GM21723 (cell line): ENCODE data around the gene EPB41L4A.
"Not testable (repeated sequence)": the region's sequence is repeated elsewhere in the genome, so short reads cannot be mapped to it uniquely, and the experiment has no call there.

ENCODE experiments used
- ATAC-seq: cut with Tn5 transposase; IDR thresholded peaks from one replicate; pipeline ENCODE4 v1.9.1; 2021; ENCODE audit warnings: mild to moderate bottlenecking, moderate library complexity; ENCODE audit not compliant: unreplicated experiment

The EPB41L4A gene

GRCh38 chr5:112219000-112219399, 200.1 kb downstream of the EPB41L4A start:
- no peak for ATAC-seq

GRCh38 chr5:112217843-112218579, 201.1 kb downstream of the EPB41L4A start:
- ATAC-seq = no peak

GRCh38 chr5:112216140-112216539, 202.9 kb downstream of the EPB41L4A start:
- ATAC-seq = no peak

GRCh38 chr5:112210430-112211005, 208.6 kb downstream of the EPB41L4A start:
- no peak for ATAC-seq

GRCh38 chr5:112208699-112209615, 210.1 kb downstream of the EPB41L4A start:
- ATAC-seq = peak; percentile 60

- not testable (repeated sequence) for ATAC-seq
These were observed 210.9 kb downstream of the EPB41L4A start for GRCh38 chr5:112208195-112208594.

- ATAC-seq = no peak
These were observed 213.2 kb downstream of the EPB41L4A start for GRCh38 chr5:112205846-112206245.

GRCh38 chr5:112203229-112203628, 215.8 kb downstream of the EPB41L4A start:
- ATAC-seq = peak; percentile 57

- ATAC-seq = peak; percentile 62
These were observed 216.4 kb downstream of the EPB41L4A start for GRCh38 chr5:112202694-112203093.

- no peak for ATAC-seq
These were observed 217.9 kb downstream of the EPB41L4A start for GRCh38 chr5:112201141-112201540.

- ATAC-seq = no peak
These were observed 218.9 kb downstream of the EPB41L4A start for GRCh38 chr5:112200131-112200530.

- ATAC-seq = no peak
These were observed 222.5 kb downstream of the EPB41L4A start for GRCh38 chr5:112196584-112196983.

GRCh38 chr5:112195924-112196323, 223.2 kb downstream of the EPB41L4A start:
- ATAC-seq = no peak

GRCh38 chr5:112192866-112193265, 226.2 kb downstream of the EPB41L4A start:
- no peak for ATAC-seq

- no peak for ATAC-seq
These were observed 227.0 kb downstream of the EPB41L4A start for GRCh38 chr5:112192072-112192471.

GRCh38 chr5:112189391-112189790, 229.7 kb downstream of the EPB41L4A start:
- no peak for ATAC-seq

- no peak for ATAC-seq
These were observed 232.6 kb downstream of the EPB41L4A start for GRCh38 chr5:112186401-112186990.

- ATAC-seq = no peak
These were observed 235.2 kb downstream of the EPB41L4A start for GRCh38 chr5:112183874-112184273.

- no peak for ATAC-seq
These were observed 235.9 kb downstream of the EPB41L4A start for GRCh38 chr5:112183103-112183711.

- no peak for ATAC-seq
These were observed 239.8 kb downstream of the EPB41L4A start for GRCh38 chr5:112179290-112179689.
